K562 (cell line): ENCODE data around the gene ZNRD2. TPM values are rescaled to one million over a fixed set of nuclear protein-coding genes. Genes with fewer than 3 reads are reported as not detected.

Source experiments
- CTCFL ChIP-seq: IDR thresholded peaks from 2 replicates; pipeline ENCODE4 v1.6.1; 2011; ENCODE audit warnings: borderline replicate concordance, low read depth, mild to moderate bottlenecking, moderate library complexity, low read length; ENCODE audit not compliant: insufficient read depth, poor library complexity, severe bottlenecking
- E2F1 ChIP-seq: sonication (generic); formaldehyde crosslinking; IDR thresholded peaks from 2 replicates; pipeline ENCODE4 v1.8.1; 2023; ENCODE audit warnings: mild to moderate bottlenecking, missing genetic modification reagents, moderate library complexity
- ETV6 ChIP-seq, 3 experiments: fragments of 150-350 bp in 1 of 3; sonication (generic) in 1 of 3; formaldehyde crosslinking in 1 of 3; IDR thresholded peaks; 2 replicates each; pipeline versions ENCODE4 v1.6.1 to v1.8.0; 2014 to 2022; ENCODE audit warnings: borderline replicate concordance in 2 of 3, low read depth in 2 of 3, antibody characterized with exemption in 1 of 3, low read length in 1 of 3, mild to moderate bottlenecking in 1 of 3, missing genetic modification reagents in 1 of 3
- FIP1L1 ChIP-seq: fragments of 200-400 bp; formaldehyde crosslinking; IDR thresholded peaks from 2 replicates; pipeline ENCODE4 v1.6.1; 2018; ENCODE audit warnings: mild to moderate bottlenecking, low read depth, low read length; ENCODE audit not compliant: poor library complexity, severe bottlenecking
- FOSL1 ChIP-seq: fragments of 200-800 bp; sonication (Bioruptor generic); conservative IDR thresholded peaks from 2 replicates; pipeline ENCODE4 v1.6.1; 2016; ENCODE audit warnings: missing genetic modification characterization, missing compliant biosample characterization
- LCOR ChIP-seq: sonication (generic); formaldehyde crosslinking; IDR thresholded peaks from 2 replicates; pipeline ENCODE4 v1.8.0; 2022; ENCODE audit warnings: mild to moderate bottlenecking, missing genetic modification reagents
- MLLT1 ChIP-seq, 2 experiments: fragments of 450-650 bp; IDR thresholded peaks; 2 replicates each; pipeline ENCODE4 v1.6.1; 2016
- MYC ChIP-seq, 2 experiments: fragments of 250-450 bp in 1 of 2; sonication (Bioruptor Pico) in 1 of 2; IDR thresholded peaks; 2 replicates each; pipeline versions ENCODE4 v1.5.1 to v1.6.1; 2012 to 2021; ENCODE audit warnings: low read depth in 2 of 2, borderline replicate concordance in 1 of 2, improper control_type of control experiment in 1 of 2, low read length in 1 of 2, mild to moderate bottlenecking in 1 of 2, moderate library complexity in 1 of 2
- NR2C1 ChIP-seq, 2 experiments: fragments of 450-650 bp; IDR thresholded peaks; 2 replicates each; pipeline ENCODE4 v1.6.1; 2017; ENCODE audit warnings: mild to moderate bottlenecking in 2 of 2, antibody characterized with exemption in 1 of 2, inconsistent platforms in 1 of 2, missing compliant biosample characterization in 1 of 2, missing genetic modification characterization in 1 of 2
- RNF2 ChIP-seq: sonication (generic); IDR thresholded peaks from 2 replicates; pipeline ENCODE4 v1.6.1; 2016
- SIN3B ChIP-seq: fragments of 450-650 bp; IDR thresholded peaks from 2 replicates; pipeline ENCODE4 v1.6.1; 2017; ENCODE audit warnings: low read depth, mild to moderate bottlenecking, moderate library complexity
- SMC3 ChIP-seq: conservative IDR thresholded peaks from 2 replicates; pipeline ENCODE4 v1.6.1; 2011; ENCODE audit warnings: low read depth, low read length, improper control_type of control experiment; ENCODE audit not compliant: insufficient read depth
- THRB ChIP-seq: fragments of 450-650 bp; formaldehyde crosslinking; conservative IDR thresholded peaks from 2 replicates; pipeline ENCODE4 v1.4.0; 2022; ENCODE audit warnings: mild to moderate bottlenecking, missing genetic modification characterization
- TRIM28 ChIP-seq: fragments of 450-650 bp; IDR thresholded peaks from 2 replicates; pipeline ENCODE4 v1.6.1; 2017
- ZNF263 ChIP-seq: sonication (generic); formaldehyde crosslinking; IDR thresholded peaks from 2 replicates; pipeline ENCODE4 v1.8.0; 2022; ENCODE audit warnings: mild to moderate bottlenecking, missing genetic modification reagents, borderline replicate concordance
- ZNF639 ChIP-seq, 2 experiments: fragments of 200-800 bp in 1 of 2; sonication (Bioruptor generic) in 1 of 2; sonication (generic) in 1 of 2; formaldehyde crosslinking in 1 of 2; IDR thresholded peaks in 1 of 2; conservative IDR thresholded peaks in 1 of 2; 2 replicates each; pipeline versions ENCODE4 v1.5.0 to v1.6.1; 2016 to 2020; ENCODE audit warnings: missing compliant biosample characterization in 1 of 2, missing genetic modification characterization in 1 of 2, missing genetic modification reagents in 1 of 2
- polyA plus RNA-seq, 8 experiments: library from polyadenylated mRNA; depleted of rRNA in 4 of 8; stranded (reverse) in 5 of 8; unstranded in 3 of 8; fragments of >200 nt; fragmentation: Nextera tagmentation in 2 of 8; fragmentation: Illumina TruSeq in 1 of 8; extraction: Ambion mirVana in 2 of 8; extraction: Trizol in 1 of 8; gene quantifications; 2 replicates each; pipeline versions ENCODE4 v1.2.1 to v1.2.3, GENCODE V29; 2011 to 2014; ENCODE audit warnings: inconsistent platforms in 1 of 8, missing spikeins in 1 of 8
- total RNA-seq, 7 experiments: library from RNA; depleted of rRNA in 6 of 7; stranded (reverse); fragments of >200 nt in 6 of 7; fragmentation: Illumina TruSeq in 2 of 7; extraction: Trizol in 2 of 7; gene quantifications; 2 replicates each; pipeline versions ENCODE4 v1.2.1 to v1.2.3, GENCODE V29; 2011 to 2021; ENCODE audit warnings: low replicate concordance in 1 of 7

Gene ZNRD2
- total and polyA plus RNA-seq, 9 of the 15 experiments (the other 6 are each of a cell fraction or from before 2014, with no cell fraction given): 13.4 to 129 (median 60.4) TPM

GRCh38 chr11:65574109-65574810 is 4.0 kb downstream of the ZNRD2 start (continued):
- TF ChIP-seq CTCFL: peak; percentile 91
- peak in 1 of 2 experiments; percentile 47; a peak in 1 of 4 replicates for TF ChIP-seq MLLT1 (IDR thresholded peaks at IDR 0.05)
- no peak for TF ChIP-seq NR2C1 (IDR thresholded peaks at IDR 0.05)
- 0 out of 2 replicates have a peak, but pooled peaks have one; percentile 36 for TF ChIP-seq NR2C1 (tag; IDR thresholded peaks at IDR 0.05)
- peak; percentile 46 for TF ChIP-seq E2F1
- TF ChIP-seq FIP1L1: peak; percentile 59
- TF ChIP-seq ZNF263 (CRISPR knock-in tag): peak; percentile 67; the same call in 1 of the 2 replicates
- peak; percentile 72 for TF ChIP-seq FOSL1 (tag)
- TF ChIP-seq MYC (IDR thresholded peaks at IDR 0.05; ENCODE audit: low read depth, low read length): peak; percentile 56; the same call in 1 of the 2 replicates
- TF ChIP-seq MYC (CRISPR knock-in tag; IDR thresholded peaks at IDR 0.05; ENCODE audit: borderline replicate concordance, low read depth): no peak
- no peak for TF ChIP-seq THRB (CRISPR knock-in tag)
- 0 out of 2 replicates have a peak, but pooled peaks have one; percentile 13 for TF ChIP-seq TRIM28
- TF ChIP-seq ZNF639 (CRISPR knock-in tag; conservative IDR thresholded peaks at IDR 0.05 in 1 of 2, IDR thresholded peaks at IDR 0.05 in 1 of 2): peak in 1 of 2 experiments; percentile 100; a peak in 2 of 4 replicates
- 0 out of 2 replicates have a peak, but pooled peaks have one; percentile 31 for TF ChIP-seq LCOR (CRISPR knock-in tag)
- peak in 1 of 2 experiments; percentile 69; a peak in 1 of 4 replicates for TF ChIP-seq ETV6 (IDR thresholded peaks at IDR 0.05; ENCODE audit: borderline replicate concordance in 1 of 2, low read depth in 2 of 2, low read length in 1 of 2)
- no peak for TF ChIP-seq ETV6 (CRISPR knock-in tag; IDR thresholded peaks at IDR 0.05; ENCODE audit: borderline replicate concordance)
- TF ChIP-seq SIN3B: 0 out of 2 replicates have a peak, but pooled peaks have one; percentile 21
- TF ChIP-seq RNF2: peak; percentile 70; the same call in 1 of the 2 replicates
- TF ChIP-seq SMC3: peak; percentile 50; the same call in 1 of the 2 replicates
